GM12891 (cell line): ENCODE results near the gene CEP41.

ENCODE experiments used
- DNase-seq: peaks from one replicate; pipeline ENCODE4 v3.0.0; 2011; ENCODE audit warnings: low spot score; ENCODE audit not compliant: insufficient read length
- FAIRE-seq: peaks from 2 replicates; lab custom pipeline; 2011; peaks lifted over from hg19 to GRCh38; lab: Jason Lieb, UNC
- PAX5 ChIP-seq: IDR thresholded peaks from 2 replicates; pipeline ENCODE4 v1.6.1; 2011; ENCODE audit warnings: low read length, moderate library complexity, mild to moderate bottlenecking; ENCODE audit not compliant: insufficient read depth, severe bottlenecking
- POLR2A ChIP-seq: IDR thresholded peaks from 2 replicates; pipeline ENCODE4 v1.6.1; 2011; ENCODE audit warnings: low read depth, low read length, control low read depth
- POLR2AphosphoS5 ChIP-seq: IDR thresholded peaks from 2 replicates; pipeline ENCODE4 v1.6.1; 2011; ENCODE audit warnings: low read depth, low read length, control low read depth
- POU2F2 ChIP-seq: IDR thresholded peaks from 2 replicates; pipeline ENCODE4 v1.6.1; 2011; ENCODE audit warnings: low read depth, mild to moderate bottlenecking, control low read depth, low read length, moderate library complexity
- SPI1 ChIP-seq: IDR thresholded peaks from 2 replicates; pipeline ENCODE4 v1.6.1; 2011; ENCODE audit warnings: low read depth, low read length, control low read depth
- TAF1 ChIP-seq: IDR thresholded peaks from 2 replicates; pipeline ENCODE4 v1.6.1; 2011; ENCODE audit warnings: low read depth, low read length, control low read depth

Gene CEP41

GRCh38 chr7:130352194-130353074 lies 88.4 kb downstream of the CEP41 start:
- no peak for TF ChIP-seq PAX5
- TF ChIP-seq SPI1: no peak
- TF ChIP-seq POLR2AphosphoS5: no peak
- TF ChIP-seq POLR2A: no peak
- TF ChIP-seq TAF1: no peak
- no peak for TF ChIP-seq POU2F2
- DNase-seq (no peak), FAIRE-seq (no peak)

GRCh38 chr7:130351791-130352090 lies 89.1 kb downstream of the CEP41 start:
- DNase-seq (no peak), FAIRE-seq (no peak)
- no peak for TF ChIP-seq PAX5
- no peak for TF ChIP-seq POU2F2
- no peak for TF ChIP-seq TAF1
- TF ChIP-seq SPI1: no peak
- no peak for TF ChIP-seq POLR2A
- no peak for TF ChIP-seq POLR2AphosphoS5

GRCh38 chr7:130350945-130351790 lies 89.6 kb downstream of the CEP41 start:
- TF ChIP-seq PAX5 (no peak), POU2F2 (no peak), POLR2A (no peak), TAF1 (no peak), POLR2AphosphoS5 (no peak), SPI1 (no peak)
- no peak for FAIRE-seq
- no peak for DNase-seq

GRCh38 chr7:130349911-130350782 lies 90.7 kb downstream of the CEP41 start:
- FAIRE-seq (no peak), DNase-seq (no peak)
- TF ChIP-seq POLR2A (no peak), POLR2AphosphoS5 (no peak), PAX5 (no peak), SPI1 (no peak), POU2F2 (no peak)

DNA sequence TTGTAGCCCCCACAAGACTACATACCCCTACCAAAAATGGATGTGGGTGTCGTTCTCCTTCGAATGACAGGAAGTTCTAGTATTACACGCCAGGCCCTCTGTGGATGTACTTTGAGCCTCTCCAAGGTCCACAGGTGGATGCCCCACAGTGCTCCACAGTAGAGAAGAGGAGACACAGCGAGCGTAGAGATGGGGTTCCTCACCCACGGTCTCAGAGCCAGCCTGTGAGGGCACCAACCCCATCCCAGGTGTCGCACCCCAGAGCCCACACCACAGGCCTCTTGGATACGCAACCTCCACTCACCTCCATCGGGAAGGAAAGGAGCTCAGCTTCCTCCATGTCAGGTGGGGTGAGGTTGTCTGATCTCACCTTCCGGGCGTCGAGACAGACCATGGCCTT lies 93.9 kb downstream of the CEP41 start:
- no peak for FAIRE-seq
- DNase-seq: no peak
- TF ChIP-seq POU2F2: no peak
- TF ChIP-seq POLR2A: no peak
- no peak for TF ChIP-seq PAX5
- TF ChIP-seq POLR2AphosphoS5: no peak
- TF ChIP-seq SPI1: no peak
- TF ChIP-seq TAF1: no peak

- TF ChIP-seq POU2F2: no peak
- TF ChIP-seq POLR2AphosphoS5: no peak
- TF ChIP-seq POLR2A: no peak
- no peak for TF ChIP-seq SPI1
- TF ChIP-seq TAF1: no peak
- no peak for TF ChIP-seq PAX5
- no peak for FAIRE-seq
- no peak for DNase-seq
Measured at GRCh38 chr7:130346177-130346905, 94.5 kb downstream of the CEP41 start.

GRCh38 chr7:130345725-130346124 lies 95.1 kb downstream of the CEP41 start:
- no peak for FAIRE-seq
- no peak for TF ChIP-seq POLR2A
- TF ChIP-seq TAF1: no peak
- TF ChIP-seq PAX5: no peak
- no peak for TF ChIP-seq POLR2AphosphoS5
- TF ChIP-seq POU2F2: no peak
- no peak for TF ChIP-seq SPI1
- DNase-seq: no peak

- FAIRE-seq: no peak
- TF ChIP-seq PAX5 (no peak), POLR2AphosphoS5 (no peak), POLR2A (no peak), SPI1 (no peak), POU2F2 (no peak), TAF1 (no peak)
- DNase-seq: no peak
Measured at GRCh38 chr7:130345136-130345535, 95.7 kb downstream of the CEP41 start.
